Measurements from ENCODE around the gene DNASE1L1. TPM values are rescaled to one million over a fixed set of nuclear protein-coding genes. Genes with fewer than 3 reads are reported as not detected.

Gene DNASE1L1
- total RNA-seq, 1 donor from 2014 or later, result 14.2 TPM

GRCh38 chrX:154419189-154419588 lies 10.1 kb upstream of the DNASE1L1 start:
- H3K9ac ChIP-seq, result no peak overlapping the region
- no peak for DNase-seq (ENCODE audit: low spot score)
- peaks cover 23% of the 10 kb centered on the region for H3K9me3 Mint-ChIP-seq

GRCh38 chrX:154417157-154417556 lies 8.1 kb upstream of the DNASE1L1 start:
- no peak overlapping the region for H3K27ac ChIP-seq
- no peak overlapping the region for H3K4me3 ChIP-seq
- H3K79me2 ChIP-seq (ENCODE audit: low read depth), result peaks cover 3% of the 10 kb centered on the region
- peaks cover 26% of the 10 kb centered on the region for H3K9me3 Mint-ChIP-seq
- H2AFZ ChIP-seq (replicated peaks), result no peak overlapping the region
- no peak for DNase-seq (ENCODE audit: low spot score)
- H3K4me1 Mint-ChIP-seq, result no peaks in the 10 kb centered on the region
- peaks cover 7% of the 10 kb centered on the region for H3K36me3 Mint-ChIP-seq
- H3K27me3 Mint-ChIP-seq (ENCODE audit: insufficient read depth, low read depth), result peaks cover 15% of the 10 kb centered on the region
- no peaks in the 10 kb centered on the region for H3K36me3 ChIP-seq
- no peaks in the 10 kb centered on the region for H3K27me3 ChIP-seq
- no peaks in the 10 kb centered on the region for H3K4me1 ChIP-seq
- TF ChIP-seq CTCF (IDR thresholded peaks at IDR 0.05) (no peak), EZH2phosphoT487 (IDR thresholded peaks at IDR 0.05) (no peak), EZH2 (IDR thresholded peaks at IDR 0.05) (no peak)
- H3F3A ChIP-seq (ENCODE audit: low read depth), result no peaks in the 10 kb centered on the region
- H4K20me1 ChIP-seq (ENCODE audit: low read depth), result no peaks in the 10 kb centered on the region
- no peak overlapping the region for H3K4me2 ChIP-seq
- H3K9ac ChIP-seq, result no peak overlapping the region
- H3K27ac Mint-ChIP-seq, result no peak overlapping the region
- H3K9me3 ChIP-seq (ENCODE audit: low read depth), result no peaks in the 10 kb centered on the region
- no peak overlapping the region for H3K4me3 Mint-ChIP-seq

More at GRCh38 chrX:154419189-154419588, 10.1 kb upstream of the DNASE1L1 start:
- Histone ChIP-seq H2AFZ (replicated peaks) (no peak overlapping the region), H3K27ac (no peak overlapping the region), H3K27me3 (no peaks in the 10 kb centered on the region), H3F3A (ENCODE audit: low read depth) (no peaks in the 10 kb centered on the region), H3K9me3 (ENCODE audit: low read depth) (no peaks in the 10 kb centered on the region), H3K4me2 (no peak overlapping the region), H3K4me3 (no peak overlapping the region), H3K36me3 (no peaks in the 10 kb centered on the region), H3K4me1 (no peaks in the 10 kb centered on the region), H3K79me2 (ENCODE audit: low read depth) (no peaks in the 10 kb centered on the region), H4K20me1 (ENCODE audit: low read depth) (no peaks in the 10 kb centered on the region)
- no peak for TF ChIP-seq EZH2phosphoT487 (IDR thresholded peaks at IDR 0.05)
- Mint-ChIP-seq H3K4me1 (no peaks in the 10 kb centered on the region), H3K27ac (no peak overlapping the region), H3K36me3 (peaks cover 4% of the 10 kb centered on the region), H3K27me3 (ENCODE audit: insufficient read depth, low read depth) (peaks cover 15% of the 10 kb centered on the region), H3K4me3 (no peak overlapping the region)

GRCh38 chrX:154413142-154413541 lies 4.1 kb upstream of the DNASE1L1 start:
- no peaks in the 10 kb centered on the region for H3K4me1 ChIP-seq
- no peak overlapping the region for H3K27ac ChIP-seq
- H4K20me1 ChIP-seq (ENCODE audit: low read depth), result no peaks in the 10 kb centered on the region
- peaks cover 4% of the 10 kb centered on the region for H3K27me3 Mint-ChIP-seq (ENCODE audit: insufficient read depth, low read depth)
- peaks cover 22% of the 10 kb centered on the region for H3K9me3 Mint-ChIP-seq
- no peak overlapping the region for H3K4me2 ChIP-seq
- peaks cover 8% of the 10 kb centered on the region for H3K79me2 ChIP-seq (ENCODE audit: low read depth)
- no peaks in the 10 kb centered on the region for H3K36me3 ChIP-seq
- H3K4me1 Mint-ChIP-seq, result peaks cover 13% of the 10 kb centered on the region
- no peak overlapping the region for H3K9ac ChIP-seq
- no peak overlapping the region for H3K27ac Mint-ChIP-seq
- no peaks in the 10 kb centered on the region for H3K9me3 ChIP-seq (ENCODE audit: low read depth)
- peak overlapping the region; percentile 53 for H3K4me3 Mint-ChIP-seq
- no peaks in the 10 kb centered on the region for H3K27me3 ChIP-seq
- no peak for DNase-seq (ENCODE audit: low spot score)
- TF ChIP-seq CTCF (IDR thresholded peaks at IDR 0.05), result no peak
- TF ChIP-seq EZH2 (IDR thresholded peaks at IDR 0.05), result no peak
- no peak for TF ChIP-seq EZH2phosphoT487 (IDR thresholded peaks at IDR 0.05)
- no peak overlapping the region for H2AFZ ChIP-seq (replicated peaks)
- peaks cover 7% of the 10 kb centered on the region for H3K36me3 Mint-ChIP-seq
- no peak overlapping the region for H3K4me3 ChIP-seq
- peaks cover 18% of the 10 kb centered on the region for H3F3A ChIP-seq (ENCODE audit: low read depth)

- no peak overlapping the region for H2AFZ ChIP-seq (replicated peaks)
- peaks cover 13% of the 10 kb centered on the region for H3K4me1 Mint-ChIP-seq
- peaks cover 2% of the 10 kb centered on the region for H3K27me3 Mint-ChIP-seq (ENCODE audit: insufficient read depth, low read depth)
- H3K4me1 ChIP-seq, result no peaks in the 10 kb centered on the region
- H3K9ac ChIP-seq, result no peak overlapping the region
- peaks cover 18% of the 10 kb centered on the region for H3F3A ChIP-seq (ENCODE audit: low read depth)
- peak overlapping the region; percentile 84 for H3K4me3 Mint-ChIP-seq
- no peak overlapping the region for H3K27ac ChIP-seq
- peak overlapping the region; percentile 75 for H3K4me3 ChIP-seq
- no peaks in the 10 kb centered on the region for H3K27me3 ChIP-seq
- DNase-seq (ENCODE audit: low spot score), result no peak
- H4K20me1 ChIP-seq (ENCODE audit: low read depth), result no peaks in the 10 kb centered on the region
- H3K36me3 Mint-ChIP-seq, result peaks cover 7% of the 10 kb centered on the region
- TF ChIP-seq CTCF (IDR thresholded peaks at IDR 0.05), result no peak
- TF ChIP-seq EZH2phosphoT487 (IDR thresholded peaks at IDR 0.05), result no peak
- no peak for TF ChIP-seq EZH2 (IDR thresholded peaks at IDR 0.05)
- H3K9me3 ChIP-seq (ENCODE audit: low read depth), result no peaks in the 10 kb centered on the region
- no peak overlapping the region for H3K27ac Mint-ChIP-seq
- H3K79me2 ChIP-seq (ENCODE audit: low read depth), result peaks cover 8% of the 10 kb centered on the region
- H3K4me2 ChIP-seq, result peak overlapping the region; percentile 82
- H3K36me3 ChIP-seq, result no peaks in the 10 kb centered on the region
- H3K9me3 Mint-ChIP-seq, result peaks cover 20% of the 10 kb centered on the region
These were observed 3.4 kb upstream of the DNASE1L1 start for GRCh38 chrX:154412468-154412867.
